Measurements from ENCODE around the gene FEZ2.
"Not testable (repeated sequence)": the region's sequence is repeated elsewhere in the genome, so short reads cannot be mapped to it uniquely, and the experiment has no call there.

FEZ2 gene

GRCh38 chr2:36597532-36598377, at the start of gene FEZ2:
Gene FEZ2 (minus strand): TSS chr2:36598168. CDS start chr2:36598142, 26 bp downstream.
- peak; percentile 77 for DNase-seq

- DNase-seq, result no peak
Observed at GRCh38 chr2:36634981-36635597, 37.1 kb upstream of the FEZ2 start.

- DNase-seq, result no peak
Observed at GRCh38 chr2:36633470-36634092, 35.6 kb upstream of the FEZ2 start.

GRCh38 chr2:36626756-36627155, 28.8 kb upstream of the FEZ2 start:
- DNase-seq, result no peak

- no peak for DNase-seq
Observed at GRCh38 chr2:36626071-36626470, 28.1 kb upstream of the FEZ2 start.

- no peak for DNase-seq
Observed at GRCh38 chr2:36625304-36625703, 27.3 kb upstream of the FEZ2 start.

- DNase-seq, result no peak
Observed at GRCh38 chr2:36620321-36620720, 22.4 kb upstream of the FEZ2 start.

GRCh38 chr2:36618381-36618780, 20.4 kb upstream of the FEZ2 start:
- peak; percentile 11 for DNase-seq

- no peak for DNase-seq
Observed at GRCh38 chr2:36616947-36617346, 19.0 kb upstream of the FEZ2 start.

GRCh38 chr2:36615222-36615621, 17.3 kb upstream of the FEZ2 start:
- no peak for DNase-seq

GRCh38 chr2:36613801-36614200, 15.8 kb upstream of the FEZ2 start:
- no peak for DNase-seq

GRCh38 chr2:36611316-36611990, 13.5 kb upstream of the FEZ2 start:
- no peak for DNase-seq

- DNase-seq, result no peak
Observed at GRCh38 chr2:36609507-36609906, 11.5 kb upstream of the FEZ2 start.

GRCh38 chr2:36607947-36608346, 10.0 kb upstream of the FEZ2 start:
- DNase-seq, result no peak

GRCh38 chr2:36606925-36607324, 9.0 kb upstream of the FEZ2 start:
- no peak for DNase-seq

GRCh38 chr2:36605273-36605672, 7.3 kb upstream of the FEZ2 start:
- no peak for DNase-seq

- DNase-seq, result not testable (repeated sequence)
Observed at GRCh38 chr2:36603629-36604028, 5.7 kb upstream of the FEZ2 start.

GRCh38 chr2:36597003-36597531, 901 bp downstream of the FEZ2 start:
- DNase-seq, result no peak

GRCh38 chr2:36596397-36596796, 1.6 kb downstream of the FEZ2 start:
- DNase-seq, result no peak

GRCh38 chr2:36594849-36595248, 3.1 kb downstream of the FEZ2 start:
- DNase-seq, result no peak

- no peak for DNase-seq
Observed at GRCh38 chr2:36589230-36589630, 8.7 kb downstream of the FEZ2 start.

- DNase-seq, result no peak
Observed at GRCh38 chr2:36587556-36587955, 10.4 kb downstream of the FEZ2 start.

GRCh38 chr2:36587101-36587500, 10.9 kb downstream of the FEZ2 start:
- DNase-seq, result no peak
